ENCODE results near the gene DSCAM. TPM values are rescaled to one million over a fixed set of nuclear protein-coding genes. Genes with fewer than 3 reads are reported as not detected.

Gene DSCAM
- total RNA-seq, 6 experiments from 2014 or later, result 1.0 to 1.3 (median 1.1) TPM

DNA sequence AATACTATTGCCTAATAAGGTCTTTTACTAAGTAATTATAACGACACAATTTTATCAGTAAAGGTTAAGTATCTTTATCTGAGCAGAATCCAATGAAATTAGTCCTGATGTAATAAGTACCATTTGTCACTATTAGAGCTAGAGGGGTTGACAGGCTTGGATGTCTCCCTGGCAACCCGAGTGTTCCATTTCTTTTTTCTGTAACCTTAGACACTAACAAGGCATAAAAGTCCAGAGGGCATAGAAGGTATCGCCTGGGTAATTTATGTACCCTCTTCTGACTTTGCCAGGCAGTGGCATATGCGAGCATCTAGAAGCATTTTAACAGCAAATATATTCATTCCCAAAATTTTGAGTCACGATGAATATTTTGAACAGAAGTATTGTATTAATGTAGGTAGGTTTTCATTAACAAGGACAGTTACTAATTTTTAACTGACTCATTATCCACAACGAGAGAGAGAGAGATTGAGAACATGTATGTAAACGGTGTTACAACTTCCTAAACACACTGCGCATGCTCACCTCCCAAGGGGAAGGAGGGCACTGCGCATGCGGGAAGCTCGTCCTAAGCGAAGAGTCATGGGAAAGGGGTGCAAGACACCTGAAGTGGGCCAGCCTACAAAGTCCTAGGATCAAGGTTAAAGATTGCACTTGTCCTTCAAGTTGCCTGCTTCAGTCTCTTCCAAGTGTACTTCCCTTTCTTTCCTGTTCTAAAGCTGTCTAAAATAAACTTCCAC lies 423.9 kb downstream of the DSCAM start:
- TF ChIP-seq, protein P1, sequence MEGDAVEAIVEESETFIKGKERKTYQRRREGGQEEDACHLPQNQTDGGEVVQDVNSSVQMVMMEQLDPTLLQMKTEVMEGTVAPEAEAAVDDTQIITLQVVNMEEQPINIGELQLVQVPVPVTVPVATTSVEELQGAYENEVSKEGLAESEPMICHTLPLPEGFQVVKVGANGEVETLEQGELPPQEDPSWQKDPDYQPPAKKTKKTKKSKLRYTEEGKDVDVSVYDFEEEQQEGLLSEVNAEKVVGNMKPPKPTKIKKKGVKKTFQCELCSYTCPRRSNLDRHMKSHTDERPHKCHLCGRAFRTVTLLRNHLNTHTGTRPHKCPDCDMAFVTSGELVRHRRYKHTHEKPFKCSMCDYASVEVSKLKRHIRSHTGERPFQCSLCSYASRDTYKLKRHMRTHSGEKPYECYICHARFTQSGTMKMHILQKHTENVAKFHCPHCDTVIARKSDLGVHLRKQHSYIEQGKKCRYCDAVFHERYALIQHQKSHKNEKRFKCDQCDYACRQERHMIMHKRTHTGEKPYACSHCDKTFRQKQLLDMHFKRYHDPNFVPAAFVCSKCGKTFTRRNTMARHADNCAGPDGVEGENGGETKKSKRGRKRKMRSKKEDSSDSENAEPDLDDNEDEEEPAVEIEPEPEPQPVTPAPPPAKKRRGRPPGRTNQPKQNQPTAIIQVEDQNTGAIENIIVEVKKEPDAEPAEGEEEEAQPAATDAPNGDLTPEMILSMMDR (IDR thresholded peaks at IDR 0.05), result no peak
- no peaks in the 10 kb centered on the region; the same call in 1 of the 2 replicates for H3K27me3 Mint-ChIP-seq (ENCODE audit: insufficient read depth)
- no peak overlapping the region for H3K4me3 Mint-ChIP-seq
- no peaks in the 10 kb centered on the region for H3K4me1 Mint-ChIP-seq (ENCODE audit: low read depth)
- H3K9me3 Mint-ChIP-seq, result peaks cover 29% of the 10 kb centered on the region
- H3K36me3 Mint-ChIP-seq (ENCODE audit: low read depth), result peaks cover 10% of the 10 kb centered on the region
- H3K27ac Mint-ChIP-seq, result no peak overlapping the region
- DNase-seq, result no peak

DNA sequence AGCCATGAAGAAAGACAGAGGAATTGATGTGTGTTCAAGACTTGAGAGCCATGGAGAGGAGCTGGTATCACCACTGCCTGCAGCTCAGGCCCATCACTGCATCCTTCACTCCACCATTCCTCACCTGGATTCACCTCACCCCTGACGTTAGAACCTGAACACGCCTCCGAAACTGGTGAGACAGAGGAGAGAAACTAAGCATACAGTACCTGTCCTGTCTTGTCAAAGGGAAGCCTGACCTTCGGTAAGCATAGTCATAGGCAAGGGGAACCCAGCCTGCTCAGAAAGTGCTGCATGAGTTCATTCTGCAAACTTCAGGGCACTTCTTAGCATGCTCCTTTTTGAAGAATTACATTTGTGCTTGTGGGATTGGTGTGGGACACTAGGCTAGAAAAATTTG lies 425.8 kb downstream of the DSCAM start:
- peaks cover 33% of the 10 kb centered on the region for H3K9me3 Mint-ChIP-seq
- no peak for DNase-seq

DNA sequence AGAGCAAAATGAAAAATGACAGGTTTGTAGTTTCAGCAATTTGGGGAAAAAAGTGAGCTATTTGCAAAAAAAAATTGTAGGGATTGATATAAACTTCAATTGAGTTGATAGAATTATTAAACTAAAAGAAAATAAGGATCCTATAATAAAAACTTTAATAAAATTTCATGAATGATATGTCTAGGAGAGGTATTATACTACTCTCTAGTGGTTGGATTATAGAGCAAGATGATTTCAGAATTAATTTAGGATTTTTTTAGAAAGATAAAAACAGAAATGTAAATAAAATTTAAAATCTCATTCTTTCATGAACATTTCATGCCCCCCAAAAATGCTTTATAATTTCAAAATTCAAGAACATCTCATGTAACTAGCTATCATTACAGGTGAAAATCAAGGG lies 430.4 kb downstream of the DSCAM start:
- DNase-seq, result no peak
- Mint-ChIP-seq H3K27me3 (ENCODE audit: insufficient read depth) (no peaks in the 10 kb centered on the region; the same call in none of the 2 replicates), H3K27ac (no peak overlapping the region), H3K4me3 (no peak overlapping the region), H3K36me3 (ENCODE audit: low read depth) (peaks cover 17% of the 10 kb centered on the region), H3K9me3 (peaks cover 37% of the 10 kb centered on the region), H3K4me1 (ENCODE audit: low read depth) (no peaks in the 10 kb centered on the region)
- TF ChIP-seq, protein P1 (IDR thresholded peaks at IDR 0.05), result 0 out of 2 replicates have a peak, but pooled peaks have one; percentile 13

More for the DNA sequence above, 425.8 kb downstream of the DSCAM start:
- TF ChIP-seq, protein P1 (IDR thresholded peaks at IDR 0.05), result no peak
- Mint-ChIP-seq H3K4me1 (ENCODE audit: low read depth) (no peaks in the 10 kb centered on the region), H3K36me3 (ENCODE audit: low read depth) (peaks cover 11% of the 10 kb centered on the region), H3K27me3 (ENCODE audit: insufficient read depth) (no peaks in the 10 kb centered on the region; the same call in 1 of the 2 replicates), H3K27ac (no peak overlapping the region), H3K4me3 (no peak overlapping the region)

DNA sequence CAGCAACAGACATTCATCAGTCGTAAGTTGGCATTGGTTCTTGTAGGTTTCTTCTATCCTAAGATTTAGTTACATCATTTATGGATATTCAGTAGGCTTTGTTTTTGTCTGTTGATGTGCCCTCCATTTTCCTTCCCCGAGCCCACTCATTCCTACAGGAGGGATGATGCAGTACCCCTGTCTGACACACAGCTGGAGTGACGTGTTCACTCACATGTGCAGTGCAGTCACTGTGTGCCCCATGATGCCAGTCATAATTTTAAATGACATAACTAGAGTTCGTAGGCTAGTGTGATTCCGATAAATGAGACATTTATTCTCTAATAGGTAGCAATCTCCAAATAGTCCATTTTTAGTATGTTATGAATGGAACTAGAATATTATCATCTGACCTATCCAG lies 438.4 kb downstream of the DSCAM start:
- H3K36me3 Mint-ChIP-seq (ENCODE audit: low read depth), result peaks cover 7% of the 10 kb centered on the region; the same call in 1 of the 2 replicates
- no peak for DNase-seq
- no peak overlapping the region for H3K4me3 Mint-ChIP-seq
- peaks cover 27% of the 10 kb centered on the region for H3K9me3 Mint-ChIP-seq
- TF ChIP-seq, protein P1 (IDR thresholded peaks at IDR 0.05), result no peak
- peaks cover 10% of the 10 kb centered on the region for H3K4me1 Mint-ChIP-seq (ENCODE audit: low read depth)
- H3K27ac Mint-ChIP-seq, result no peak overlapping the region
- no peaks in the 10 kb centered on the region; the same call in 1 of the 2 replicates for H3K27me3 Mint-ChIP-seq (ENCODE audit: insufficient read depth)

DNA sequence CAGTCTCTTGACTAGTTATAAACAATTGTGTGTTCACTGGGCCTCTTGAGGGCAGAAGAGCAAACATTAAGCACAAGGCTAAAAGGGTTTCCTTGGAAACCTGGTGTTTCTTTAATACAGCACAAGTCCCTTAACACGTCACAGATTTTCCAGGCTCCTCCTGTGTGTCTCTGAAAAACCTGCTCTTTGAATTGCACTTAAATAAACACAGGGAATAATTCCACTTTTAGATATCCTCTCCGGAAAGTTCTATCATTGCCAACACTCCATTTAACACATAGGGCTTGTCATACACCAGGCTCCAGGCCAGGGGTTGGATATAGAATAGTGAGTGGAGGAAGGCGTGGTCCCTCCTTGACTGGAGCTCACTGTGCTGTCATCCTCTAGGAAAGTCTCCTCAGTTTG lies 442.6 kb downstream of the DSCAM start:
- peak overlapping the region; percentile 51 for H3K4me3 Mint-ChIP-seq
- TF ChIP-seq, protein P1 (IDR thresholded peaks at IDR 0.05), result no peak
- H3K27ac Mint-ChIP-seq, result peak overlapping the region; percentile 85
- peaks cover 15% of the 10 kb centered on the region for H3K9me3 Mint-ChIP-seq
- peaks cover 12% of the 10 kb centered on the region for H3K4me1 Mint-ChIP-seq (ENCODE audit: low read depth)
- H3K27me3 Mint-ChIP-seq (ENCODE audit: insufficient read depth), result peaks cover 1% of the 10 kb centered on the region; the same call in 1 of the 2 replicates
- peak; percentile 61 for DNase-seq
- H3K36me3 Mint-ChIP-seq (ENCODE audit: low read depth), result no peaks in the 10 kb centered on the region

Measured in HFFc6 (cell line).